ENCODE measurements around the gene CDKAL1. TPM values are rescaled to one million over a fixed set of nuclear protein-coding genes. Genes with fewer than 3 reads are reported as not detected.

The CDKAL1 gene
- total and polyA plus RNA-seq, 9 of the 15 experiments (the other 6 are each of a cell fraction or from before 2014, with no cell fraction given) = 11.2 to 36.3 (median 20.1) TPM

DNA sequence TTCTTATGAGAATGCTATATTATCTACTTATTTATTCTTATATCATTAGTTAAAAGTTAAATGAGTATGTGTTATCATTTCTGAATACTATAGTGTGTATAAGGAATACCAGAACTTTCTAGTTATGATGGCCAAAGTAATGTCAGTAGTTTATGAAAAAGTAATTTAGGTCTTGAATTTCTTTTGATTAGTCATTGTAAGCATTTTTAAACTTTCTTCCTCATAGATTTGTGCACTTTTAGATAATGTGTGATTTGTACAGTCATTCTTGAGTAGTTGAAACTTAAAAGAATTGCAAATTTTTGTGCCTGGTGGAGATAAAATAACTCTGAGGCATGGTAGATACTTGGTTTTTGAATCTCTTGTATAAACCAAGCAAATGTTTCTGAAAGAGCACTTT lies 311.3 kb downstream of the CDKAL1 start (continued):
- TF ChIP-seq, protein P1, sequence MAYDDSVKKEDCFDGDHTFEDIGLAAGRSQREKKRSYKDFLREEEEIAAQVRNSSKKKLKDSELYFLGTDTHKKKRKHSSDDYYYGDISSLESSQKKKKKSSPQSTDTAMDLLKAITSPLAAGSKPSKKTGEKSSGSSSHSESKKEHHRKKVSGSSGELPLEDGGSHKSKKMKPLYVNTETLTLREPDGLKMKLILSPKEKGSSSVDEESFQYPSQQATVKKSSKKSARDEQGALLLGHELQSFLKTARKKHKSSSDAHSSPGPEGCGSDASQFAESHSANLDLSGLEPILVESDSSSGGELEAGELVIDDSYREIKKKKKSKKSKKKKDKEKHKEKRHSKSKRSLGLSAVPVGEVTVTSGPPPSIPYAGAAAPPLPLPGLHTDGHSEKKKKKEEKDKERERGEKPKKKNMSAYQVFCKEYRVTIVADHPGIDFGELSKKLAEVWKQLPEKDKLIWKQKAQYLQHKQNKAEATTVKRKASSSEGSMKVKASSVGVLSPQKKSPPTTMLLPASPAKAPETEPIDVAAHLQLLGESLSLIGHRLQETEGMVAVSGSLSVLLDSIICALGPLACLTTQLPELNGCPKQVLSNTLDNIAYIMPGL (CRISPR knock-in tag; IDR thresholded peaks at IDR 0.05) = no peak
- peak; percentile 69 for TF ChIP-seq C11orf30 (IDR thresholded peaks at IDR 0.05; ENCODE audit: low read depth)
- no peak for TF ChIP-seq ZEB2 (IDR thresholded peaks at IDR 0.05)
- no peak for TF ChIP-seq ATF1 (CRISPR knock-in tag; IDR thresholded peaks at IDR 0.05)
- TF ChIP-seq ATF1 (tag; IDR thresholded peaks at IDR 0.05) = no peak
- TF ChIP-seq, protein P2, sequence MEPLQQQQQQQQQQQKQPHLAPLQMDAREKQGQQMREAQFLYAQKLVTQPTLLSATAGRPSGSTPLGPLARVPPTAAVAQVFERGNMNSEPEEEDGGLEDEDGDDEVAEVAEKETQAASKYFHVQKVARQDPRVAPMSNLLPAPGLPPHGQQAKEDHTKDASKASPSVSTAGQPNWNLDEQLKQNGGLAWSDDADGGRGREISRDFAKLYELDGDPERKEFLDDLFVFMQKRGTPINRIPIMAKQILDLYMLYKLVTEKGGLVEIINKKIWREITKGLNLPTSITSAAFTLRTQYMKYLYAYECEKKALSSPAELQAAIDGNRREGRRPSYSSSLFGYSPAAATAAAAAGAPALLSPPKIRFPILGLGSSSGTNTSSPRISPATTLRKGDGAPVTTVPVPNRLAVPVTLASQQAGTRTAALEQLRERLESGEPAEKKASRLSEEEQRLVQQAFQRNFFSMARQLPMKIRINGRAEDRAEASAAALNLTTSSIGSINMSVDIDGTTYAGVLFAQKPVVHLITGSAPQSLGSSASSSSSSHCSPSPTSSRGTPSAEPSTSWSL (CRISPR knock-in tag; IDR thresholded peaks at IDR 0.05; ENCODE audit: borderline replicate concordance) = no peak

DNA sequence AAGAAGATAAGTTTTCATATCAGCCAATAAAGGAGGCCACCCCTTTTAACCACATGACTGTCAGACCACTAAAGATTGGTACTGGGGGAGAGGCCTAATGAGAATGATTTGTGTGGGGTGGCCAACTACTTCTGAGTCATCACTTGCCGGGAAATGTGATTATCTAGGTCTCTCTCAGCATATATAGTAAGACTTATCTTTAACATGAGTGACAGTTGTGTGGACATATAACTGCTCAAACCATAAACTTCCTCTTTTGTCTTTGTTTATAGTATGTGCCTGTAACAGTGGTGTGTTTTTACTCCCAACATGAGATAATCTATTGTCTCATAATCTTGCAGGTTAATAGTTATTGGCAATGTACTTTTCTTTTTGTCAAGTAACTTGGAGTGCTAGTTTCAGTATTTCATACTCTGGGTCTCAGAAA lies 312.4 kb downstream of the CDKAL1 start:
- in situ Hi-C loops (cut with MboI) = no loop called here
- peak; percentile 87 for FAIRE-seq
- BruUV-seq (replicated peaks) = no TSS peak
- TF ChIP-seq CCNT2 (IDR thresholded peaks at IDR 0.05; ENCODE audit: borderline replicate concordance, extremely low read depth, insufficient read length, low read depth, low read length) (peak; percentile 99), CCAR2 (IDR thresholded peaks at IDR 0.05; ENCODE audit: low read depth, low read length) (no peak), NELFE (IDR thresholded peaks at IDR 0.05; ENCODE audit: insufficient read depth, insufficient read length) (no peak), FOXK2 (conservative IDR thresholded peaks at IDR 0.05 in 1 of 2, IDR thresholded peaks at IDR 0.05 in 1 of 2; ENCODE audit: low read depth in 2 of 2) (peak; percentile 89 to 94), SMC3 (conservative IDR thresholded peaks at IDR 0.05; ENCODE audit: insufficient read depth, low read depth, low read length) (no peak), ZKSCAN3 (CRISPR knock-in tag; IDR thresholded peaks at IDR 0.05) (no peak), ZNF124 (CRISPR knock-in tag; IDR thresholded peaks at IDR 0.05) (no peak), ZNF23 (CRISPR knock-in tag; IDR thresholded peaks at IDR 0.05) (no peak), RFX7 (CRISPR knock-in tag; IDR thresholded peaks at IDR 0.05) (no peak), TEAD4 (IDR thresholded peaks at IDR 0.05; ENCODE audit: low read length) (peak; percentile 94), TEAD4 (CRISPR knock-in tag; IDR thresholded peaks at IDR 0.05; ENCODE audit: borderline replicate concordance) (no peak), RNF2 (IDR thresholded peaks at IDR 0.05) (peak; percentile 80; the same call in 1 of the 2 replicates), KDM1A (IDR thresholded peaks at IDR 0.05) (peak; percentile 99), ZBED1 (IDR thresholded peaks at IDR 0.05) (no peak)
- TF ChIP-seq, protein P3, sequence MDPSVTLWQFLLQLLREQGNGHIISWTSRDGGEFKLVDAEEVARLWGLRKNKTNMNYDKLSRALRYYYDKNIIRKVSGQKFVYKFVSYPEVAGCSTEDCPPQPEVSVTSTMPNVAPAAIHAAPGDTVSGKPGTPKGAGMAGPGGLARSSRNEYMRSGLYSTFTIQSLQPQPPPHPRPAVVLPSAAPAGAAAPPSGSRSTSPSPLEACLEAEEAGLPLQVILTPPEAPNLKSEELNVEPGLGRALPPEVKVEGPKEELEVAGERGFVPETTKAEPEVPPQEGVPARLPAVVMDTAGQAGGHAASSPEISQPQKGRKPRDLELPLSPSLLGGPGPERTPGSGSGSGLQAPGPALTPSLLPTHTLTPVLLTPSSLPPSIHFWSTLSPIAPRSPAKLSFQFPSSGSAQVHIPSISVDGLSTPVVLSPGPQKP (CRISPR knock-in tag; IDR thresholded peaks at IDR 0.05) = no peak

More for the DNA sequence above, 312.4 kb downstream of the CDKAL1 start:
- no peak overlapping the region for H2AFZ ChIP-seq (ENCODE audit: low read depth, low read length)
- ATAC-seq = peak; percentile 99
- intact Hi-C loops (cut with micrococcal nuclease) = loop anchor here (10.0 kb wide), 1 partner anchor 272 kb away; no protein-coding TSS in a partner anchor
- no peaks in the 10 kb centered on the region for H3K79me2 ChIP-seq (ENCODE audit: control insufficient read depth, insufficient read depth, low read length)
- POLR2A ChIA-PET = no interaction called here
- peaks cover 0 to 4% of the 10 kb centered on the region in 2 experiments; a peak in 3 of 5 replicates for H3K4me1 ChIP-seq (replicated peaks in 1 of 2; ENCODE audit: control insufficient read depth in 2 of 2, insufficient read depth in 2 of 2, low read length in 2 of 2)
- WGBS (ENCODE audit: insufficient coverage, low coverage, missing lambda C conversion rate) = 0% methylated on average over 1 of the region's 1 CpG
- H3K4me2 ChIP-seq (ENCODE audit: insufficient read depth, low read length) = no peak overlapping the region
- H3K9me1 ChIP-seq (ENCODE audit: control insufficient read depth, insufficient read depth, low read length) = no peaks in the 10 kb centered on the region
- H3K27me3 ChIP-seq (ENCODE audit: control insufficient read depth in 2 of 2, insufficient read depth in 2 of 2, low read length in 2 of 2) = no peaks in the 10 kb centered on the region
- no peaks in the 10 kb centered on the region for H4K20me1 ChIP-seq (replicated peaks; ENCODE audit: control insufficient read depth, insufficient read depth, low read length)
- H3K4me3 ChIP-seq = no peak overlapping the region
- no peaks in the 10 kb centered on the region for H3K9me3 ChIP-seq (replicated peaks; ENCODE audit: control insufficient read depth, insufficient read depth, low read depth, low read length)
- DNase-seq (ENCODE audit: extremely low read depth in 1 of 4, low spot score in 3 of 4) = peak; percentile 28 to 88 (median 56)
- no peak overlapping the region for H3K9ac ChIP-seq (ENCODE audit: insufficient read depth in 1 of 2, low read depth in 2 of 2, low read length in 2 of 2)
- H3K27ac ChIP-seq (ENCODE audit: extremely low read depth, low read depth, low read length) = peak overlapping the region; percentile 9; the same call in 1 of the 3 replicates
- CTCF ChIA-PET (ENCODE audit: low intra/inter-chr PET ratio) = no interaction called here
- H3K36me3 ChIP-seq (ENCODE audit: control insufficient read depth, insufficient read depth, low read length) = no peaks in the 10 kb centered on the region

Measured in K562 (cell line).